NCI-H460 (cell line): ENCODE data around the gene PFKM. TPM values are rescaled to one million over a fixed set of nuclear protein-coding genes. Genes with fewer than 3 reads are reported as not detected.

Experiments
- DNase-seq: peaks from one replicate; pipeline ENCODE4 v3.0.0-alpha.2; 2016; ENCODE audit warnings: low read depth; ENCODE audit errors: extremely low read depth
- polyA plus RNA-seq: library from polyadenylated mRNA; depleted of rRNA; stranded (reverse); fragments of >200 nt; gene quantifications from 2 replicates; pipeline ENCODE4 v1.2.3, GENCODE V29; 2014; cell fraction: nucleus; rRNA removed
- total RNA-seq: library from RNA; depleted of rRNA; stranded (reverse); fragments of >200 nt; shearing (Covaris generic); gene quantifications from 2 replicates; pipeline ENCODE4 v1.2.3, GENCODE V29; 2014; rRNA removed

Gene PFKM
- 86.0 and 103 TPM in 2 replicates for total RNA-seq
- 138 and 186 TPM in 2 replicates for polyA plus RNA-seq

GRCh38 chr12:48119078-48119833 is at the start of gene PFKM:
PFKM (plus strand) TSS chr12:48119364; CDS start chr12:48122775, 3,411 bp downstream.
- peak; percentile 92 for DNase-seq

- DNase-seq = no peak
Observed at GRCh38 chr12:48070033-48070432, 49.1 kb upstream of the PFKM start.

GRCh38 chr12:48070731-48071130 is 48.4 kb upstream of the PFKM start:
- DNase-seq = no peak

GRCh38 chr12:48071808-48072207 is 47.4 kb upstream of the PFKM start:
- no peak for DNase-seq

GRCh38 chr12:48072266-48072665 is 46.9 kb upstream of the PFKM start:
- no peak for DNase-seq

GRCh38 chr12:48074266-48074665 is 44.9 kb upstream of the PFKM start:
- no peak for DNase-seq

- DNase-seq = no peak
Observed at GRCh38 chr12:48075832-48076231, 43.3 kb upstream of the PFKM start.

GRCh38 chr12:48077111-48077510 is 42.1 kb upstream of the PFKM start:
- DNase-seq = no peak

GRCh38 chr12:48078901-48079300 is 40.3 kb upstream of the PFKM start:
- DNase-seq = no peak

GRCh38 chr12:48080285-48080684 is 38.9 kb upstream of the PFKM start:
- no peak for DNase-seq

GRCh38 chr12:48080821-48081220 is 38.3 kb upstream of the PFKM start:
- DNase-seq = no peak

- DNase-seq = peak; percentile 11
Observed at GRCh38 chr12:48084066-48084465, 35.1 kb upstream of the PFKM start.

GRCh38 chr12:48084841-48085460 is 34.2 kb upstream of the PFKM start:
- no peak for DNase-seq

- no peak for DNase-seq
Observed at GRCh38 chr12:48086327-48086726, 32.8 kb upstream of the PFKM start.

- DNase-seq = no peak
Observed at GRCh38 chr12:48092611-48093010, 26.6 kb upstream of the PFKM start.

GRCh38 chr12:48104531-48104930 is 14.6 kb upstream of the PFKM start:
- no peak for DNase-seq

GRCh38 chr12:48105321-48105866 is 13.8 kb upstream of the PFKM start:
- no peak for DNase-seq

GRCh38 chr12:48105867-48106680 is 13.1 kb upstream of the PFKM start, which contains the start of gene SENP1:
SENP1 (minus strand) TSS chr12:48106079; CDS start chr12:48101472, 4,607 bp downstream.
- peak; percentile 76 for DNase-seq

GRCh38 chr12:48106681-48107613 is 12.2 kb upstream of the PFKM start:
- DNase-seq = no peak

GRCh38 chr12:48109424-48109823 is 9.7 kb upstream of the PFKM start:
- DNase-seq = no peak
